ENCODE measurements around the gene CRLF2.
"Not testable (repeated sequence)": the region's sequence is repeated elsewhere in the genome, so short reads cannot be mapped to it uniquely, and the experiment has no call there.

- TF ChIP-seq, protein P1, sequence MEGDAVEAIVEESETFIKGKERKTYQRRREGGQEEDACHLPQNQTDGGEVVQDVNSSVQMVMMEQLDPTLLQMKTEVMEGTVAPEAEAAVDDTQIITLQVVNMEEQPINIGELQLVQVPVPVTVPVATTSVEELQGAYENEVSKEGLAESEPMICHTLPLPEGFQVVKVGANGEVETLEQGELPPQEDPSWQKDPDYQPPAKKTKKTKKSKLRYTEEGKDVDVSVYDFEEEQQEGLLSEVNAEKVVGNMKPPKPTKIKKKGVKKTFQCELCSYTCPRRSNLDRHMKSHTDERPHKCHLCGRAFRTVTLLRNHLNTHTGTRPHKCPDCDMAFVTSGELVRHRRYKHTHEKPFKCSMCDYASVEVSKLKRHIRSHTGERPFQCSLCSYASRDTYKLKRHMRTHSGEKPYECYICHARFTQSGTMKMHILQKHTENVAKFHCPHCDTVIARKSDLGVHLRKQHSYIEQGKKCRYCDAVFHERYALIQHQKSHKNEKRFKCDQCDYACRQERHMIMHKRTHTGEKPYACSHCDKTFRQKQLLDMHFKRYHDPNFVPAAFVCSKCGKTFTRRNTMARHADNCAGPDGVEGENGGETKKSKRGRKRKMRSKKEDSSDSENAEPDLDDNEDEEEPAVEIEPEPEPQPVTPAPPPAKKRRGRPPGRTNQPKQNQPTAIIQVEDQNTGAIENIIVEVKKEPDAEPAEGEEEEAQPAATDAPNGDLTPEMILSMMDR (IDR thresholded peaks at IDR 0.05; ENCODE audit: low read length) = not testable (repeated sequence)
- not testable (repeated sequence) for TF ChIP-seq EZH2 (IDR thresholded peaks at IDR 0.05; ENCODE audit: borderline replicate concordance, low read length)
These were observed 49.3 kb upstream of the CRLF2 start for GRCh38 chrX:1261771-1262170.

Data from OCI-LY1 (cell line).